Tongue (tissue), 2 donors: ENCODE data around the gene HOXA2. TPM values are rescaled to one million over a fixed set of nuclear protein-coding genes. Genes with fewer than 3 reads are reported as not detected.

ENCODE experiments used
- DNase-seq: peaks from one replicate; pipeline ENCODE4 v3.0.0-alpha.2; 2015
- total RNA-seq: library from RNA; depleted of rRNA; stranded (reverse); fragments of >200 nt; gene quantifications from one replicate; pipeline ENCODE4 v1.2.3, GENCODE V29; 2014

HOXA2 gene
- total RNA-seq, 1 donor from 2014 or later, result not detected

DNA sequence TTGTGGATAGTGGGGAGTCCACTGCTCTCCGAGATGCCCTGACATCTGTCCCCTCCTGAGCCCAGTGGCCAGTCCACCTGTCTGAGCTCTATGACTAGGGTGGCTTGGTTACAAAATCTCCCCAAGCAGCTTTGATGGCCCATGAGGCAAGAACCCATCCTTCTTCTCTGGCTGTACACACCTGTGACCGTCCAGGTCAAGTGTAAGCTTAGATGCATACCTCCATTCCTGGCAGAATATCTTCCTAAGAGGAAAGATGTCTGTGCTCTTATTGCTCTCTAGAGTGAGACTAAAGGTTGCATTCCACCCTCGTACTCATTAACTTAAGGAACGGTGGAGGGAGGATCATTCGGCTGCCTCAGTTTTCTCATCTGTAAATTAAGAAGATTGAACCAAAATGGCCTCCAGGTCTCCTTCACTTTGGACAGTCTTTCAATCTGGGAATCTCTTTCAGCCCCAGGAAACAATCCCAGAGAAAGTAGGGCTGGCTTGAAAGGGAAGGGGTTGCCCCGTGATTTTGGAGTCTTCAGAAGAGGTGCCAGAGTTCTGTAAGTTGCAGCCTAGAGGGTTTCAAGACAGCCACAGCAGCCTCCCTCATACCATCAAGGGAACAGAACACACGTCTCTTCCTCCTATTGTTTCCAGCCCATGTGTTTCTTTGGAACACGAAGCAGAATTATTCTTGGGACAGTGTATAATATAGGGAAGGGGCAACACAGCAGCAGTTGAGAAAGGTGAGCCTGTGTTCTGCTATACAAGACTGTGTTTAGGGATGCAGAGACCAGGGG is 22.6 kb upstream of the HOXA2 start:
- no peak for DNase-seq

DNA sequence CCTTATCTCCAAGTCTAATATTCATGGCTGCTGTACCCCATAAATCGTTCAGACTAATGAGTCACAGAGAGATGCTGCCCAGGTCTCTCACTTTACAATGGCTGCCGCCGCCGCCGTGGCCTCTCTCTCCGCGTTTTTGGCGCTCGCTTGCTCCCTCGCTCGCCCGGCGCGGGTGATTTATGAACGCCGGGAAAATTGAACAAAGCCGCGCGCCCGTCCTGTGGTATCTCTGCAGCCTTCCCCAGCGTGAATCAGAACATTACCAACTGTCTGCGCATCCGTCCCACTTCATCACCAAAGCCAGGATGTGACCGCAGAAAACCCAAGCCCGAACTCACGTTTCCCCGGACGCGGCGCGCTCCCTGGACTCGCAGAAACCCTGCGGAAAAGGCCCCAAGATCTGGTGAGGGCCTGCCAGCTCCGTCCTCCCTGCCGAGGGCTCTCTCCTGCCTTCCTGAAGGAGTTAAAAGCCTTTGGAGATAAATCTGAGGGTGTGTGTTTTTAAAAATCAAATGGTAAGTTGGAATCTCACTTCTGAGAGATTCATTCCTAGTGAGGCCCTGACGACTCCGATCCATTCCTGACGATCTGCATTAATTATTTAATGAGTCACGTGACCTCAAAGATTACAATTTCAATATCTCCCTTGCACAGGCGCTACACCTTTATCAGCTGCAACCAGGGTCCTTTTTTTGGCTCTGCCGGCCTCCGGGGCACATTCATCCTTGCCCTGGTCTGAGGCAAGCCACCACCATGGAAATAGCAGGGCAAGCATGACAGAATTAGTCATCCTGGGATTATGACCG is 21.8 kb upstream of the HOXA2 start:
- DNase-seq, result no peak

GRCh38 chr7:27123477-27124053 is 21.1 kb upstream of the HOXA2 start:
- no peak for DNase-seq

DNA sequence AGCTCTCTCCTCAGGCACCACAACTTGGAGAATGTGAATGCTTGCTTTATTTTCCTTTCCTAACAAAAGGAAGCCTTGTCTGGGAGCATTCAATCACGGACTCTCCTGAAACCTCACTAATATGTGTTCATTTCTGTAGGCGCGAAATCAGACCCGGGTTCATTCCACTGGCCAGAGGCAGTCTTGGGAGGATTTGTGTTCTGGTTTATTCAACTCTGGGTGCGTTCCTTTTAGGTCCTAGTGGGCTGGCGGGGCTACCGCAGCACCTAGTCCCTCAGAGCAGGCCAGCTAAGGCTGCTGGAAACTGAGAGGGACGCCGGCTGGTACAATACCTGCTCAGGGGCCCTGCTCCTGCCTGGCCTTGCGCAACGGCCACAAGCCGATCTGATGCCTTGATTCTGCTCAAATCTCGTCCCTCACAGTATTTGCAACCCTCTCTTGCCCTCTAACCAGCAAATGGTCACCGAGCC is 20.6 kb upstream of the HOXA2 start:
- no peak for DNase-seq

- DNase-seq, result no peak
Observed at GRCh38 chr7:27122077-27122910, 19.8 kb upstream of the HOXA2 start.

DNA sequence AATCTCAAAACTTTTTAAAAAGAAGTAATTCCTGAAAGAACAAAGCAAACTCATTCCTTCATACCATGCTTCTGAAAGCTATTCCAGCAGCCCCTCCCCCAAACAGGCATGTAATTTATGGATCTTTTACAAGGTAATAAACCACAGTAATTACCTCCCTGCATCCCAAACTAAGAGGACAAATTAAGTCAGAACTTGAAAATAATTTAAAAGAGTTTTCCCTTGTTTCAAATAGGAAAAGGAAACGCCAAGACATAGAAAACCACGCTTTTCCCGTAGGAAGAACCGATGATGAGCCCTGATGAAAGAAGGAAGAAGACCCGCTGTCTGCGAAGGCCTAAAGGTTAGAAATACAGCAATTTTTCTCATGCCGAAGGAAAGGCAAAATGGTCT is 19.2 kb upstream of the HOXA2 start:
- DNase-seq, result no peak

DNA sequence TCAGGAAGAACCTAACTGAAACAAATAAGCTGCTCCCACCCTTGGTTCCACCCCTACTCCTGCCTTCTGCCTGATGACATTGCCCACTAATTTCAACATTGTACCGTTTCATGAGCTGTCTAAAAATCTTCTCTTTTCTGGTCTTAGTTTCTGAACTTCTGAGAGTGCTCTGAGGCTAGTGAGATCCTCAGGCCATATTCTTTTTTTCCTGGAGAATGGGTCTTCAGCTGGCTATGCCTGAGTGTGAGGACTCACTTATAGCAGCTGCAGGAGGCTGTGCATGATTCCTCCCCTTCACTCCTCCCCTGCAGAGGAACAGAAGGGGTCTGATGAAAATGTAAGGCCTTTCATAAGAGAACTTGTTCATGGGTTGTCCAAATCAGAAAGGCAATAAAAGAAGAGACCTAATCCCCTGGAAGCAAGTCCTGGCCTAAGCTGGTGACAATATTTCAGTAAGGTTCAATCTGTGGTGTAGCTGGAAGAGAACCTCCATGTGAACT is 17.0 kb upstream of the HOXA2 start:
- no peak for DNase-seq

DNA sequence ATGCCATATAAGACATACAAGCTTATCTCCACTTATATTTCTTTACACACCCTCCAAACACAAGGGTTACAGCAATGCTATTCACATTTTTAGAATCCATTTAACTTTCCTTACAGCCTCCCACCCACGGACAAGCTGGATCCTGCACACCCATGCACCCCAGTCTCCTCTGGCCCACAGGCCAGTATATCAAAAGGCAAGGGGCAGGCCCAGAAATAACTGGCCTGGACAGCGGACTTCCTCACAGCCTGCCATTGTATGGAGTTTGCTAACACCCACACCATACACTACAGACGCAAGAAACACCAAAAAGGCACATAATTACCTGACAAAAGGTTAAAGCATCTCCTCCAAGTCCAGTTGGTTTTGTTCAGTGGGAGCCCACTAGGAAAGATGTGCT is 16.1 kb upstream of the HOXA2 start:
- no peak for DNase-seq

GRCh38 chr7:27117887-27118491 is 15.5 kb upstream of the HOXA2 start:
- no peak for DNase-seq

DNA sequence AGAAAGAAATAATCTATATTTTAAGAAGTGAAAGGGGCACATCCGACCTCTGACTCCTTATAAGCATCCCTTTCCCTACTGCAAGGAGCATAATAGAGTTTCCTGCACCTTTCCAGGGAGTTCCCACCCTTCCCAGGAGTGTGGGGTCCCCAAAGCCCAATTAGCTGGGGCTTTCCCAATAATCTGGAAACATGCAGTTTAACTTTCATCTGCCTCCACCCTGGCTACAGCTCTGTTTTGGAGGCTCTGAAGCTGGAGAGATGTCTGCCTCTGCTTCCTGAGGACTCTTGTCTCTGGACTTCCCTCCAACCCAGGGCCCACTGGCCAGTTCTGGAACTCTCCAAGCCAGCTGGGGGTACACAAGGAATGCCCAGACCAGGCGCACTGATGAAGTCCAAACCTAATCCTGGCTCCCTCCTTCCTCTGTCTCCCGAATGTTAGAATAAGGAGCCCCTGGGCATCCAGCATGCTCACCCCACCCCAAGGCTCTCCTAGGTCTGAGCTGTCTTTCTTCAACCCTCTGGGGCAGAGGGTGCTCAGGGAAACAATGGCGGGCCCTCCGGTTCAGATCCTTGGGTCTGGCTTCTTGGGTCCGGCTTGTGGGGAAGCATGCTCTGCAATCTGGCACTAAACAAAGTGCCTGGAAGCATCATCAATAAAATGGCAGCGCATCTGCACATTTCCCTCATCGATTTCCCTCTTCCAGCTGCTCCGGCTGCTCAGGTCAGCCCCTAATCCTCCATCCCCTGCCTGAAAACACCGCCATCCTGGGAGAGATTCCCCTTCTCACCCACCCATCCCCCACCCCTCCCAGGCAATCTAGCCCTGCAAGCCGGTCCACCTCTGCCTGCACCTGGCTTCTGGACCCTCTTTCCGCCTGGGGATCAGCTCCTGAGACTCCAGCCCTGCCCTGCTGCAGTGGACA is 14.7 kb upstream of the HOXA2 start:
- DNase-seq, result no peak

GRCh38 chr7:27116031-27116961 is 13.8 kb upstream of the HOXA2 start:
- DNase-seq, result no peak

DNA sequence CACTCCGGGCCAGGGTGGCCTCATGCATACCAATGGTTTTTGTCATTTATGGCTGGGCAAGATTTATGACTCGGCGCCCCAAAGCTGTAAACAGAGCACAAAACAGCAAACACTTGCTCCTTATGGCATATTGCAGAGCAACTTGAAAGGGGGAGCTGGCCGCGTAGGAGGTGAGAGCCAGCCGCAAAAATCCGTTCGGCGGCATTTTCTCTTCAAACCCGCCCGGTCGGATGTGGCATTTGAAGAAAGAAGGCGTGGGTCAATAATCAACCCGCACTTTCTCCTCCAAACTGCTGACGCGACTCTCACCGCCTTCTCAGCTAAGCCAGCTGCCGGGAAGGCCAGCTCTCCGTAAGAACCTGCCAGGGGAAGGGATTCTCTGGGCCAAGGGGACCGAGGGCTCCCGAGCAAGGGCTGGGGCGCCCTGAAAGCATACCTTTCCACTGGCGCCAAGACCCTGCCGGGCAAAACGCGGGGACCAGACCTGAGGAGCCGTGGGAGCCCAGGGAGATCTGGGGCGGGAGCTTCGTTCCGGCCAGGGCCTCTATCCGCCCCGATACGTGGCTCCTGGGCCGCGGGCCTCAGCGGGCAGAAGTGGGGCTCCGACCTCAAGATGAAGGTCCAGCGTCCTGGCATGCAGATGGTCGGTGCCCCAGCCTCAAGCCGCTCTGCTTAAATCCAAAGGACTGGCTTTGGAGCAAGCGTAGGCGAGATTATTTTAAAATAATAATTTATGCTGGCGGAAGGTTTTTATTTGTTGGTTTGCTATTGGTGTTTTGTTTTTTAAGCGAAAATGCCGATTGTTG is 12.9 kb upstream of the HOXA2 start:
- no peak for DNase-seq

GRCh38 chr7:27114881-27115220 is 12.4 kb upstream of the HOXA2 start:
- no peak for DNase-seq

- DNase-seq, result peak; percentile 84
Observed at GRCh38 chr7:27113991-27114769, 11.7 kb upstream of the HOXA2 start.

- peak; percentile 76 for DNase-seq
Observed at GRCh38 chr7:27112955-27113949, 10.8 kb upstream of the HOXA2 start.

GRCh38 chr7:27112361-27112760 is 9.9 kb upstream of the HOXA2 start:
- no peak for DNase-seq
